GM12878 (cell line): ENCODE data around the gene SMAD2. TPM values are rescaled to one million over a fixed set of nuclear protein-coding genes. Genes with fewer than 3 reads are reported as not detected.

Source experiments
- ATAC-seq: fragments of 200-7000 bp; cut with Tn5 transposase; 3 replicates; pipeline ENCODE4 v1.9.1; 2020; ENCODE audit warnings: mild to moderate bottlenecking, moderate library complexity
- BruUV-seq: library from RNA; stranded (reverse); fragments of 400-500 nt; replicated peaks from 2 replicates; lab custom pipeline; 2021; lab: Mats Ljungman, UMichigan
- CTCF ChIA-PET: fragments of 300-600 bp; sonication (Branson Sonifier 250); formaldehyde crosslinking; extraction: SDS; loops from one replicate; lab custom pipeline; 2021; ENCODE audit warnings: inconsistent platforms; lab: Yijun Ruan, JAX
- POLR2A ChIA-PET: fragments of 350-600 bp; formaldehyde crosslinking; extraction: SDS; loops from one replicate; lab custom pipeline; 2021; ENCODE audit warnings: inconsistent platforms; lab: Charles Lee
- RAD21 ChIA-PET: fragments of 300-600 bp; sonication (Branson Sonifier 250); formaldehyde crosslinking; loops from one replicate; lab custom pipeline; 2023; ENCODE audit warnings: antibody characterized with exemption; ENCODE audit not compliant: unreplicated experiment; lab: Charles Lee
- SMC1A ChIA-PET: fragments of 300-600 bp; sonication (Branson Sonifier 250); formaldehyde crosslinking; loops from one replicate; lab custom pipeline; 2023; ENCODE audit not compliant: unreplicated experiment, uncharacterized antibody; lab: Charles Lee
- DNase-seq: peaks from one replicate; pipeline ENCODE4 v3.0.0-alpha.2; 2011; ENCODE audit warnings: low read depth, low spot score
- FAIRE-seq: peaks from 3 replicates; lab custom pipeline; 2011; peaks lifted over from hg19 to GRCh38; lab: Jason Lieb, UNC
- H2AFZ ChIP-seq: 2 replicates; pipeline ENCODE4 v1.6.0; 2011; ENCODE audit warnings: low read depth, low read length, control low read depth; ENCODE audit not compliant: control insufficient read depth
- H3K27ac ChIP-seq: 2 replicates; pipeline ENCODE4 v1.5.1; 2011; ENCODE audit warnings: control low read depth; ENCODE audit not compliant: control insufficient read depth, insufficient read depth
- H3K27me3 ChIP-seq, 2 experiments: replicated peaks in 1 of 2; 2 replicates each; pipeline versions ENCODE4 v1.6.0 to v1.6.1; 2011; ENCODE audit warnings: low read length in 1 of 2; ENCODE audit not compliant: control insufficient read depth in 2 of 2, insufficient read depth in 2 of 2
- H3K36me3 ChIP-seq, 2 experiments: 2 replicates each; pipeline ENCODE4 v1.5.1; 2011; ENCODE audit warnings: low read length in 1 of 2; ENCODE audit not compliant: control insufficient read depth in 2 of 2, insufficient read depth in 2 of 2
- H3K4me1 ChIP-seq: 2 replicates; pipeline ENCODE4 v1.6.1; 2011; ENCODE audit warnings: mild to moderate bottlenecking, low read length, moderate library complexity, mixed read lengths; ENCODE audit not compliant: control insufficient read depth, insufficient read depth
- H3K4me2 ChIP-seq: 2 replicates; pipeline ENCODE4 v1.6.0; 2011; ENCODE audit warnings: control low read depth; ENCODE audit not compliant: control insufficient read depth, insufficient read depth
- H3K4me3 ChIP-seq: fragments of 200-600 bp; sonication (generic); 2 replicates; pipeline ENCODE4 v1.5.1; 2016
- H3K79me2 ChIP-seq: 2 replicates; pipeline ENCODE4 v1.6.0; 2011; ENCODE audit warnings: low read length; ENCODE audit not compliant: control insufficient read depth, insufficient read depth
- H3K9ac ChIP-seq: 2 replicates; pipeline ENCODE4 v1.8.0; 2011; ENCODE audit warnings: low read length, control low read depth, mixed read lengths; ENCODE audit not compliant: control insufficient read depth, insufficient read depth
- H3K9me3 ChIP-seq: replicated peaks from 3 replicates; pipeline ENCODE4 v1.5.1; 2011; ENCODE audit warnings: mild to moderate bottlenecking, low read length; ENCODE audit not compliant: control insufficient read depth, insufficient read depth
- H4K20me1 ChIP-seq: 2 replicates; pipeline ENCODE4 v1.6.0; 2011; ENCODE audit not compliant: control insufficient read depth, insufficient read depth
- DPF2 ChIP-seq: fragments of 450-650 bp; IDR thresholded peaks from 2 replicates; pipeline ENCODE4 v1.6.1; 2017; ENCODE audit warnings: mild to moderate bottlenecking
- ELK1 ChIP-seq: IDR thresholded peaks from 2 replicates; pipeline ENCODE4 v1.6.1; 2012; ENCODE audit warnings: low read depth, low read length, improper control_type of control experiment
- HCFC1 ChIP-seq: fragments of 150-350 bp; IDR thresholded peaks from 2 replicates; pipeline ENCODE4 v1.6.1; 2014; ENCODE audit warnings: low read length
- NRF1 ChIP-seq: conservative IDR thresholded peaks from 2 replicates; pipeline ENCODE4 v1.6.1; 2011; ENCODE audit warnings: mild to moderate bottlenecking, low read depth, low read length, improper control_type of control experiment
- RAD21 ChIP-seq: IDR thresholded peaks from 2 replicates; pipeline ENCODE4 v1.6.1; 2011; ENCODE audit warnings: mild to moderate bottlenecking, low read depth, low read length, moderate library complexity; ENCODE audit not compliant: insufficient read depth
- RCOR1 ChIP-seq: conservative IDR thresholded peaks from 2 replicates; pipeline ENCODE4 v1.6.1; 2012; ENCODE audit warnings: low read depth, low read length, improper control_type of control experiment
- WGBS: methylation state at CpG from one replicate; pipeline ENCODE4 v1.1.6; 2016; ENCODE audit warnings: low lambda C conversion rate; ENCODE audit not compliant: insufficient replicate concordance, insufficient coverage; ENCODE audit errors: missing lambda C conversion rate; 5-methylcytosine and 5-hydroxymethylcytosine counted together
- in situ Hi-C: fragments of 300-500 bp; cut with MboI; formaldehyde crosslinking; loops from 9 replicates; pipeline ENCODE4 v1.14.3; 2018; ENCODE audit warnings: mixed read lengths
- intact Hi-C: fragments of 100-400 bp; cut with micrococcal nuclease; formaldehyde crosslinking; loops from one replicate; pipeline ENCODE4 v1.14.2; 2022; ENCODE audit not compliant: unreplicated experiment
- polyA plus RNA-seq, 11 experiments: library from polyadenylated mRNA; depleted of rRNA in 4 of 11; unstranded in 6 of 11; stranded (reverse) in 5 of 11; fragments of >200 nt; fragmentation: Nextera tagmentation in 4 of 11; fragmentation: Illumina TruSeq in 1 of 11; extraction: Ambion mirVana in 4 of 11; extraction: Trizol in 1 of 11; gene quantifications; 1 replicate in 1 of 11; 2 replicates in 10 of 11; pipeline versions ENCODE4 v1.2.1 to v1.2.3, GENCODE V29; 2011 to 2016; ENCODE audit warnings: inconsistent platforms in 2 of 11, missing spikeins in 2 of 11, low read depth in 1 of 11
- total RNA-seq, 4 experiments: library from RNA; depleted of rRNA in 3 of 4; stranded (reverse); fragments of >200 nt in 3 of 4; fragmentation: Illumina TruSeq in 1 of 4; extraction: Trizol in 1 of 4; gene quantifications; 2 replicates each; pipeline versions ENCODE4 v1.2.1 to v1.2.3, GENCODE V29; 2013 to 2021

Gene SMAD2
- total and polyA plus RNA-seq, 10 of the 15 experiments (the other 5 are each of a cell fraction or from before 2014, with no cell fraction given) = 28.8 to 111 (median 65.8) TPM

- no peaks in the 10 kb centered on the region for H3K9me3 ChIP-seq
- intact Hi-C loops = loop anchor here (5.0 kb wide), 1 partner anchor 145 kb away; no protein-coding TSS in a partner anchor
- H3K4me1 ChIP-seq = no peaks in the 10 kb centered on the region
- TF ChIP-seq RCOR1 (no peak), DPF2 (no peak), NRF1 (no peak), ELK1 (no peak), RAD21 (no peak), HCFC1 (no peak)
- H3K79me2 ChIP-seq = peaks cover 3% of the 10 kb centered on the region
- ATAC-seq = no peak
- no peak overlapping the region for H3K9ac ChIP-seq
- ChIA-PET RAD21 (interaction anchor here (1.0 kb wide), 1 partner anchor 17 kb away, joined by 3 read pairs; no protein-coding TSS in a partner anchor), POLR2A (no interaction called here), CTCF (interaction anchor here (1.4 kb wide), 1 partner anchor 20 kb away, joined by 3 read pairs; no protein-coding TSS in a partner anchor), SMC1A (interaction anchor here (0.7 to 1.2 kb wide), 3 partner anchors 8 to 94 kb away, joined by 3 to 4 read pairs (median 4); no protein-coding TSS in a partner anchor)
- peaks cover 2 to 4% of the 10 kb centered on the region in 2 experiments; a peak in 3 of 4 replicates for H3K36me3 ChIP-seq
- no peak for DNase-seq
- no TSS peak for BruUV-seq
- in situ Hi-C loops = no loop called here
- 92% methylated on average over 2 of the region's 2 CpGs for WGBS
- no peaks in the 10 kb centered on the region; the same call in 1 of the 2 replicates for H4K20me1 ChIP-seq
- H3K27ac ChIP-seq = no peak overlapping the region
- no peak overlapping the region for H2AFZ ChIP-seq
- H3K4me3 ChIP-seq = no peak overlapping the region
- H3K27me3 ChIP-seq = no peaks in the 10 kb centered on the region
- no peak overlapping the region for H3K4me2 ChIP-seq
- no peak for FAIRE-seq
Observed at GRCh38 chr18:47876813-47877212, 53.6 kb downstream of the SMAD2 start.
